NCI-H1105 treated with DMSO at 0.1 percent for 48 hours (cell line): ENCODE results near the gene GLOD5.
A peak's percentile ranks its signal among the peaks of the same experiment; 100 is the strongest.
"Not testable (repeated sequence)": the region's sequence is repeated elsewhere in the genome, so short reads cannot be mapped to it uniquely, and the experiment has no call there.

Source experiments
- DNase-seq: peaks from one replicate; lab custom pipeline; 2025; lab: John Stamatoyannopoulos, UW

Gene GLOD5

DNA sequence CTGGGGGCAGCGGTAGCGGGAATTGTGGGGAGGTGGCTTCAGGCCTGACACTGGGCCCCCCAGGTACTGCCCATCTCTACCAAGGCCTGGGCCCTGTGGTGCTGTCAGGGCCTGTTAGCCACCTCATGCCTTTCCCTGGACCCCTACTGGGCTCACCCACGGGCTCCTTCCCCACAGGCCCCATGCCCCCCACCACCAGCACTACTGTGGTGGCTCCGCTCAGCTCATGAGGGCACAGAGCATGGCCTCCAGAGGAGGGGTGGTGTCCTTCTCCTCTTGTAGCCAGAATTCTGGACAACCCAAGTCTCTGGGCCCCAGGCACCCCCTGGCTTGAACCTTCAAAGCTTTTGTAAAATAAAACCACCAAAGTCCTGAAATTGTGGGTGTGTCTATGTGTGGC lies 32.4 kb downstream of the GLOD5 start:
- no peak for DNase-seq

DNA sequence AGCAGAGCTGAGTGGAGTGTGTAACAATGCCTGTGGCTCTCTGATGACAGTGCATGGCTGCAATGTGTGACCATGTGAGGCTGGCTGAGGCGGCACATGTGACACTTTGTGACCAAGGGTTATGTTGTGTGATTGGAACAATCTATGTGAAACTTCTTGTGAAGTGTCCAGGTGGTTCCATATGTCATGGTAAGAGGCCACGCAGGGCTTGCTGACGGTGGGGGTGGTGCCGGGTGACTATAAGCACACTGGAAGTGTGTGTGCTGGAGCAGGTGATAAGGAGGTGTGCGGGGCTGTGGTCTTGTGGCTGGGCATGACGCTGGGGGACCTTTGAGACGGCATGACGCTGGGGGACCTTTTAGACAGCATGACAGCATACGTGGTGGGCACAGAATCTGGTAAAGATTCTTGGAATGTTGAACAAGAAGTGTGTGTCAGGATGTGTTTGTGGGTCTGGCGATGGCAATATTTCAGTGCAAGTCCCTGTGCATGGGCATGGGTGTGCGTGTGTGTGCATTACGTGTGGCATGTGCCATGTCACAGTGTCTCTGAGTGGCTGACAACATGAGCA lies 32.9 kb downstream of the GLOD5 start:
- DNase-seq = no peak

DNA sequence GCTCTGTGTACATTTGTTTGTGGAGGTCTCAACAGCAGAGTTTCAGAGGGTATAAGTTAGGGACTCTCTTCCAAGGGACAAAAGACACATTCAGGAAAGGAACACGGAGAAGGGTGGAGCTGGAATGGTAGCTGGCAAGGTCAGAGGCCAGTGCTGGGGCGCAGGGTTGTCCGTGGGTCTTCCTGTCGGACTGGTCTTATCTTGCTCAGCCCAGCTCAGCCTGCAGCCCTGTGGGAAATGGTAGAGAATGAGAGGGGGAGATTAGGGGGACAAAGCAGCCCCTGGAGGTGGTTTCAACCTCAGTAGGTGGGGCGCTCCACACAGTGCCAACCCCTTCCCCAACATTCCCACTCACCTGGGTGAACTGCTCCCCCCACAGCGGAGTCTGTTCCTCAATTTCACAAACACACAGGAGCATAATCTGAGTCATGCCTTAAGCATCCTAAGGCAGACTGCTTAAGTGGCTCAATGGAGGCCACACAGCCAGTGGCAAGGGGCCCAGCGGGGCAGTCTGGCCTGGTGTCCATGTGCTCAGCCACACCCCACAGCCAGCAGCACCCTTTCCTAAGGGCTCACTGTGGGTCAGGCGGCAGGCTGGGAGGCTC lies 33.5 kb downstream of the GLOD5 start:
- no peak for DNase-seq

DNA sequence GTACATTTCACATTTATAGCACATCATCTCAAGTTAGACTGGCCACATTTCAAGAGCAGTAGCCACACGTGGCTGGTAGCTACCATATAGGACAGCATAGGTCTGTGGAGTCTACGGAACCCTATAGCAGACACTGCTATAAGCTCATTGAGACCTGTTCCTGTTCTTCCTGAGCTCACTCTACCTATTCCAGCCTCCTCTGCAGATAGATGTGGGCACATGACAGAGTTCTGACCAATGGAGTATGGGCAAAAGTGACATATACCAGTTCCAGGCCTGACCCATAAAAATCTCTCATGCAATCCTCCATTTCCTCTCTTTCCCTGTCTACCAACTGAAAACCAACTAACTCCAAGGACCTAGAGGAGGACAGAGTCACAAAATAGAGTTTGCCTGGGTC lies 36.8 kb downstream of the GLOD5 start:
- DNase-seq = no peak

DNA sequence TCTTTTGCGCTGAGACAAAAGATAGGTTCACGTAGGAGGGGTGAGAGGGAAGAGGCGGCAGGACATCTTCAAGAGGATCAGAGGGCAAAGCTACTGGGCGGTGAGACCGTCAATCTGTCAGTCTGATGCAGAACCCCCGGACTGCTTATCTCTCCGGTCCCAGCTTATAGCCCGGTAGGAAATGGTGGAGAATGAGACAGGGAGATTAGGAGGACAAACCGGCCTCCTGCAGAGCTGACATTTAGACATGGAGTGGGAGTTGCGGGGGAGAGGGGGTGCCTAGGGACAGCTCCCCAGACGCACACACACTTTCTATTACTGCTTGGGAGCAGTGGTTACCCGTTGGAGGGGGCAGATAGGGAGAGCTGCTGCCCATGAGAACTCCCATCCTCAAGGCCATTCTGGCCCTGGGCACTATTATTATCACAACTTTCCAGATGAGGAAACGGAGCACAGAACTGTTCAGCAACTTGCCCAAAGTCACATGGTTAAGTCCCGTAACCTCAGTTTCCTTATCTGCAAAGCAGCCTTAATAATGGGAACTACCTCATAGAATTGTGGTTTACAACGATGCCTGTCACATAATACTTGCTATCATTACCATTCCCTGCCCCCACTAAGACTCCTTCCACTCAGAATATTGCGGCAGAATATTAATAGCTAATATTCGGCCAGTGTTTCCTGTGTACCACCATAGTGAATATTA lies 39.2 kb downstream of the GLOD5 start:
- DNase-seq = no peak

DNA sequence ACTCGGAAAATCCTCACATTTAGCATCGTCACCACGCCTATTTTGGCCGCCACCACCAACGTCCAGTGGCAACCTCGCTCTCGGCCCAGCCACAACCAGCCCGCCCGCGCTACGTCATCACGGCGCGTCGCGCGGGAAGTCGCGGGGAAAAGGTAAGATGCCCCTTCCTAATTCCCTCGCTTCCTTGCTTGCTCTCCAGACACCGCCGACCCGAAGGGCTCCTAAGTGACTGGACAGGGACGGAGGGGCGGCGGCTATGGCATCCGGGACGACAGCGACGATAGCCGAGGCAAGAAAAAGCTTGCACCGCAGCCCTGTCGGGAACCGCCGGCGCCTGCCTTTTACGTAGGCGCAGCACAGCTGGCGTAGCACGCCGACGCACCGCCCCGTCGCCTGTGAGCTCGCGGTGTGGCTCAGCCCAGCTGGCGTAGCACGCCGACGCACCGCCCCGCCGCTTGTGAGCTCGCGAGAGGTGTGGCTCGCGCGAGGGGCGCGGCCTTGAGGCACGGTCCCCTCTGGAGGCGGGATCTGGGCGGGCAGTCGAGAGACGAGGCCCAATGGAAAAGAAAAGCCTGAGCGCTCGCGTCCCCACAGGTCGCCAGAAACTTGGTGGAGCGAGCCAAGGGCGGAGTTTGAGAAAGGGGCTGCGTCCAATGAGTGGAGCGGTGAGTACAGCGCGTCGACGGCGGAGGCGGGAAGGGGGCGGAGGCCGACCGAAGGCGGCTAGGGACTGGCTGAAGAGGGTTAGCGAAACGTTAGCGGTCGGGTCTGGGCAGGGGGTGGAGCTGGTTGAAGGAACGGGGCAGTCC lies 39.9 kb downstream of the GLOD5 start, which contains the start of gene HDAC6:
Gene HDAC6, plus strand, starts transcription at position 788 of the 809 bp plus-strand sequence. CDS start 626 bp downstream, outside the sequence.
- DNase-seq = peak; percentile 95

DNA sequence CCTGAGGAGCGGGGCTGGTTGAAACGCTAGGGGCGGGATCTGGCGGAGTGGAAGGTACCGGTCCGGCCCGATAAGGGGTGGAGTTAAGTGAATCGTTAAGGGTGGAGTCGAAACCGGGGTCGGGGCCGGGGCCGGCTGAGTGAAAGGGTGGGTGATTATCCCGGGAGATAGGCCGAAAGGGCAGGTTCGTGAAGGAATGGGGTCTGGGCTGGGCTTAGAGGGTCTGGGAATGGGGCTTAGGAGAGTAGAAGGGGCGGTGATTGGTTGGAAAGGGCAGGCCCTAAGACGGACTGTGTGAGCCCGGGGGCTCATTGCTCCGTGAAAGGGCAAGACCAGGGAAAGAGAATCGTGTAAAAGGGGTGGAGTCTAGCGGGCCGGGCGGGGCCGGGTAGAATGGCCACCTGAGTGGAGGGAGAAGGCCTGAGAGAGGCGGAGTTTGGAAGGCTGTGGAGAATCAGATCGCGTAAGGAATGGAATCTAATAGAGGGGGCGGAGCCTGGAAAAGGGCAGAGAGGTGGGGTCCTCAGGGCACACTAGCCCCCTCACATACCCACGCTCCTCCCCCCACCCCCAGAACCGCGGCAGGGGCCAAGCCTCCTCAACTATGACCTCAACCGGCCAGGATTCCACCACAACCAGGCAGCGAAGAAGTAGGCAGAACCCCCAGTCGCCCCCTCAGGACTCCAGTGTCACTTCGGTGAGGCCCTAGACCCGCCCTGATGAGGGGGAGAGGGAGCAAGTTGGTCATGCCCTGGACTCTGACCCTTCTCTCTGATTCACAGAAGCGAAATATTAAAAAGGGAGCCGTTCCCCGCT lies 40.8 kb downstream of the GLOD5 start:
- DNase-seq = peak; percentile 64

DNA sequence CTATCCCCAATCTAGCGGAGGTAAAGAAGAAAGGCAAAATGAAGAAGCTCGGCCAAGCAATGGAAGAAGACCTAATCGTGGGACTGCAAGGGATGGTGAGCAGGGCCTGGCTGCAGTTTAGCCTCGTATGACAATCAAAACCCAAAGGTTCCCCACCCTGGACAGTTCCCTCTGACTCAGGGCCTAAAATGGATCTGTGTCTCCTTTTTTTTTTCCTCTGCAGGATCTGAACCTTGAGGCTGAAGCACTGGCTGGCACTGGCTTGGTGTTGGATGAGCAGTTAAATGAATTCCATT lies 41.3 kb downstream of the GLOD5 start:
- DNase-seq = no peak

DNA sequence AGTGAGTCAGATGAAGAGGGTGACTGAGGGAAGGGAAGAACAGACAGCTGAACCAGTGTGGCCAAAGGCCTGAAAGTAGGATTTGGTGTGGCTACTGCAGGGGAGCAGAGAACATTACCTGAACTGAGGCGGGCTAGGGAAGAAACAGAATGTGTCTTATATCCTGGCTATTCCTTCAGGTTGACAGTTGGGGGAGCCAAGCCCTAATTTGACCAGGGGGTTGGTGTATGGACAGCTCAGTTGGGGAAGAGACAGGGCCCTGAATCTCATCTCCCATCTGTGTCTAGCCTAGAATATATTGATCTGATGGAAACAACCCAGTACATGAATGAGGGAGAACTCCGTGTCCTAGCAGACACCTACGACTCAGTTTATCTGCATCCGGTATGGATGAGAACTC lies 44.5 kb downstream of the GLOD5 start:
- DNase-seq = no peak

DNA sequence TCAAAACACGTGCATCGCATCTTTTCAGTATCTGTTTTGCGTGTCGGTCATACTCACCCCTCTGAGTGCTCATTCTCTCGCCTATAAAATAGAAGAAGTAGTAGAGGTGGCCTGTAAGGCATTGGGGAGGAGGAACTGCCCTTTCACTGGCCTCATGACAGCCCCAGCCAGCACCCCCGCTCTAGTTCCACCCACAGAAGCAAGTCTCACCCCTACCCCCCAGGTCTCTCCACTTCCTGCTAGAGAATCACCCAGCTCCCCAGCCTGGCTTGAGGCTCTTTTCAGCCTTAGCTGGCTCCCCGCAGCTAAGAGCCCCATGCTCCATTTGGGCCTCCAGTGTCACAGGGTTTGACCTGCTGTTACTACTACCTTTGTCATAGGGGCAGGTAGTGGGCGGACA lies 52.1 kb downstream of the GLOD5 start:
- no peak for DNase-seq

DNA sequence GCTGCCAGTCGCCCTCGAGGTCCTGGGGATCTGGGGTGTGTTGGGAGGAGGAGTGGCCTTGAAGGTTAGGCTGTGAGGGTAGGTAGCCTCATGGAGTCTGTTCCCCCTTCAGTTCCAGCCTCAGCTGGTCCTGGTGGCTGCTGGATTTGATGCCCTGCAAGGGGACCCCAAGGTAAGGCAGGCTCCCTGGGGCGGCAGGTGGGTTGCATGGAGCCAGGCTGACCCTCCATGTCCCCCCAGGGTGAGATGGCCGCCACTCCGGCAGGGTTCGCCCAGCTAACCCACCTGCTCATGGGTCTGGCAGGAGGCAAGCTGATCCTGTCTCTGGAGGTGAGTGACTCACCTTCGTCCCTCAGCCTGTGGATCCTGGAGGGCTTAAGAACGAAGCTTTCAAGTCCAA lies 53.2 kb downstream of the GLOD5 start:
- no peak for DNase-seq

DNA sequence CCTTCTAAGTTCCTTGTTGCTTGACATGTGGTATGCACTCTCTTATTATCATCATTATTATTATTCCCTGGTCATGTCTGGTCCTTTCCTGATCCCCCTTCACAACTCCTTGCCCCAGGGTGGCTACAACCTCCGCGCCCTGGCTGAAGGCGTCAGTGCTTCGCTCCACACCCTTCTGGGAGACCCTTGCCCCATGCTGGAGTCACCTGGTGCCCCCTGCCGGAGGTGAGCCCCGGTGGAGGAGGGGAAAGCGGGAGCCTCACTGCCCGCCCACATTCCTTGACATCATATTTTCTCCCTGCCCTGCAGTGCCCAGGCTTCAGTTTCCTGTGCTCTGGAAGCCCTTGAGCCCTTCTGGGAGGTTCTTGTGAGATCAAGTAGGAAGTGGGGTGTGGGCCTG lies 53.7 kb downstream of the GLOD5 start:
- DNase-seq = no peak

DNA sequence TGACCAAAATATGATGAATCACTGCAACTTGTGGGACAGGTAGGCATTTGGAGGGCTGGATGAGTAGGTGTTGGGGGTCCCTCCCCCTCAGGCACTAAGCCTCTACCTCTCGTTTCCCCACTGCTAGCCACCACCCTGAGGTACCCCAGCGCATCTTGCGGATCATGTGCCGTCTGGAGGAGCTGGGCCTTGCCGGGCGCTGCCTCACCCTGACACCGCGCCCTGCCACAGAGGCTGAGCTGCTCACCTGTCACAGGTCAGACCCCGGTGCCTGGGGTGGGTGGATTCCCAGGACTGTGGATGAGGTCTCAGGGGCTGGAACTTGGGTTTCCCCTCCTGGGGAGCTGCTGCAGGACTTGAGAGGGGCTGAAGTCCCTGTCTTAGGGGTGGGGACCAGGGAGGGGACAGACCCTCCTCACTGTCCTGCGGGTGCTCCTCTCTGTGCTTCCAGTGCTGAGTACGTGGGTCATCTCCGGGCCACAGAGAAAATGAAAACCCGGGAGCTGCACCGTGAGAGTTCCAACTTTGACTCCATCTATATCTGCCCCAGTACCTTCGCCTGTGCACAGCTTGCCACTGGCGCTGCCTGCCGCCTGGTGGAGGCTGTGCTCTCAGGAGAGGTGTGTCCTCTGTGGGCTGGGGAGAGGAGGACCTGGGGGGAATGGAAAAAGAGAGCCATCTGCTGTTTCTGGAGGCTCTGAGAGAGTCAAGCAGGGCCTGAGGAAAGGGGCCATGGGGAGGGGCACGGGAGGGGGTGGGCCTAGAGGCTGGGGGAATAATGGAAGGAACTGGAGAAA lies 54.7 kb downstream of the GLOD5 start:
- DNase-seq = no peak

DNA sequence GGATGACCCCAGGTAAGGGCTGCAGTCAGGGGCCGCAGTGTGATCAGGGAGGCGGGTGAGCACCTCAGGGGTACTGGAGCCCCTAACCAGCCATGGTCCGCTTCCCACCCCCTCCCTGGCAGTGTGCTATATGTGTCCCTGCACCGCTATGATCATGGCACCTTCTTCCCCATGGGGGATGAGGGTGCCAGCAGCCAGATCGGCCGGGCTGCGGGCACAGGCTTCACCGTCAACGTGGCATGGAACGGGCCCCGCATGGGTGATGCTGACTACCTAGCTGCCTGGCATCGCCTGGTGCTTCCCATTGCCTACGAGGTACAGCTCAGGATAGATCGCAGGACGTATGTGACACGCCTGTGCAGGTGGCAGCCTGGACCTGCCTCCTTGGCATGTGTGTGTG lies 56.6 kb downstream of the GLOD5 start:
- DNase-seq = no peak

DNA sequence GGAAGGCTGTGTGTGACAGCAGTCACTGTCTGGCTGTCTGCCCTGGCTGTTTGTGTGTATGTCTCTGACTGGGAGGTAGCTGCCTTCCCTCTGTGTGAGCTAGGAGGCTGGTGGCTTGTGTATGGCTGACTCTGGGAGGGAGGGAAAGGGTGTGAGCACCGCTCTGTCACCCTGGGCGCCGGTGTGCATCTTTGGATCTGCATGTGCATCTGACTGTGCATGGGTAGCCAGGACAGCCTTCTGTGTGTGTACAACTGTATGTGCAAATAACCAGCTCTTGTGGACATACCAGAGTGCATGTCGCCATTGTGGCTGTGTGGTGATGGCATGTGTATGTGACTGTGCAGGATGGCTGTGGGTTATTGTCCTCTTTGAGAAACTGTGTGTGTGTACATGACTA lies 57.3 kb downstream of the GLOD5 start:
- no peak for DNase-seq

DNA sequence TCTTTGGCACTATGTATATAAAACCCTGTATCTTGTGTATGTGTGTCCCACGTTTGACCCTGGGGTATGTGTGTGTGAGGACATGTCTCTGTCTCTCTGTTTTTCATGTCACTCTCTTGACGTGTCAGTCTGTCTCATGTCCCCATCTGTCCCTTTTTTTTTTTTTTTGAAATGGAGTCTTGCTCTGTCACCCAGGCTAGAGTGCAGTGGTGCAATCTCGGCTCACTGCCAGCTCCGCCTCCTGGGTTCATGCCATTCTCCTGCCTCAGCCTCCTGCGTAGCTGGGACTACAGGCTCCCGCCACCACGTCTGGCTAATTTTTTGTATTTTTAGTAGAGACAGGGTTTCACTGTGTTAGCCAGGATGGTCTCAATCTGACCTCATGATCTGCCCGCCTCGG lies 57.8 kb downstream of the GLOD5 start:
- not testable (repeated sequence) for DNase-seq

DNA sequence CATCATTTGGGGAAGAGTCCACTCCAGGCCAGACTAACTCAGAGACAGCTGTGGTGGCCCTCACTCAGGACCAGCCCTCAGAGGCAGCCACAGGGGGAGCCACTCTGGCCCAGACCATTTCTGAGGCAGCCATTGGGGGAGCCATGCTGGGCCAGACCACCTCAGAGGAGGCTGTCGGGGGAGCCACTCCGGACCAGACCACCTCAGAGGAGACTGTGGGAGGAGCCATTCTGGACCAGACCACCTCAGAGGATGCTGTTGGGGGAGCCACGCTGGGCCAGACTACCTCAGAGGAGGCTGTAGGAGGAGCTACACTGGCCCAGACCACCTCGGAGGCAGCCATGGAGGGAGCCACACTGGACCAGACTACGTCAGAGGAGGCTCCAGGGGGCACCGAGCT lies 61.5 kb downstream of the GLOD5 start:
- DNase-seq = no peak
